Measurements from ENCODE around the gene BRD4.

BRD4 gene

GRCh38 chr19:15332311-15332996 lies at the start of gene BRD4:
Gene BRD4 (minus strand): TSS chr19:15332539. CDS start chr19:15273099, 59,440 bp downstream.
- peaks cover 16% of the 10 kb centered on the region for H3K36me3 ChIP-seq
- H3K4me3 ChIP-seq (ENCODE audit: low read depth, low read length) = peak within 1 kb of the TSS; percentile 76
- no peaks in the 10 kb centered on the region for H3K27me3 ChIP-seq (ENCODE audit: insufficient read depth, low read depth, severe bottlenecking)
- DNase-seq = peak; percentile 67
- H3K27ac ChIP-seq = peak within 1 kb of the TSS; percentile 89
- TF ChIP-seq CTCF (IDR thresholded peaks at IDR 0.05; ENCODE audit: low read depth, low read length) = no peak
- H3K9me3 ChIP-seq (ENCODE audit: severe bottlenecking) = no peaks in the 10 kb centered on the region

GRCh38 chr19:15381864-15382263 lies 49.5 kb upstream of the BRD4 start:
- Histone ChIP-seq H3K4me3 (ENCODE audit: low read depth, low read length) (no peak overlapping the region), H3K27me3 (ENCODE audit: insufficient read depth, low read depth, severe bottlenecking) (no peaks in the 10 kb centered on the region), H3K9me3 (ENCODE audit: severe bottlenecking) (no peaks in the 10 kb centered on the region), H3K36me3 (peaks cover 28% of the 10 kb centered on the region), H3K27ac (no peak overlapping the region)
- DNase-seq = no peak
- TF ChIP-seq CTCF (IDR thresholded peaks at IDR 0.05; ENCODE audit: low read depth, low read length) = no peak

- Histone ChIP-seq H3K27ac (no peak overlapping the region; the same call in 1 of the 2 replicates), H3K36me3 (peaks cover 27% of the 10 kb centered on the region), H3K27me3 (ENCODE audit: insufficient read depth, low read depth, severe bottlenecking) (no peaks in the 10 kb centered on the region), H3K4me3 (ENCODE audit: low read depth, low read length) (no peak overlapping the region), H3K9me3 (ENCODE audit: severe bottlenecking) (no peaks in the 10 kb centered on the region)
- no peak for TF ChIP-seq CTCF (IDR thresholded peaks at IDR 0.05; ENCODE audit: low read depth, low read length)
- no peak for DNase-seq
Observed at GRCh38 chr19:15381429-15381828, 49.1 kb upstream of the BRD4 start.

- Histone ChIP-seq H3K4me3 (ENCODE audit: low read depth, low read length) (peak overlapping the region; percentile 40), H3K9me3 (ENCODE audit: severe bottlenecking) (no peaks in the 10 kb centered on the region), H3K27me3 (ENCODE audit: insufficient read depth, low read depth, severe bottlenecking) (no peaks in the 10 kb centered on the region), H3K36me3 (peaks cover 23% of the 10 kb centered on the region), H3K27ac (peak overlapping the region; percentile 81)
- DNase-seq = peak; percentile 89
- no peak for TF ChIP-seq CTCF (IDR thresholded peaks at IDR 0.05; ENCODE audit: low read depth, low read length)
Observed at GRCh38 chr19:15379999-15380647, 47.8 kb upstream of the BRD4 start.

- H3K27me3 ChIP-seq (ENCODE audit: insufficient read depth, low read depth, severe bottlenecking) = no peaks in the 10 kb centered on the region
- DNase-seq = peak; percentile 98
- no peak for TF ChIP-seq CTCF (IDR thresholded peaks at IDR 0.05; ENCODE audit: low read depth, low read length)
- H3K9me3 ChIP-seq (ENCODE audit: severe bottlenecking) = no peaks in the 10 kb centered on the region
- H3K4me3 ChIP-seq (ENCODE audit: low read depth, low read length) = peak within 1 kb of the TSS; percentile 87
- peak within 1 kb of the TSS; percentile 98 for H3K27ac ChIP-seq
- peaks cover 26% of the 10 kb centered on the region for H3K36me3 ChIP-seq
Observed at GRCh38 chr19:15379083-15379998, 47.0 kb upstream of the BRD4 start, which contains the start of gene AKAP8. Gene AKAP8 (minus strand): TSS chr19:15379787. CDS start chr19:15379731, 56 bp downstream.

Measured in WERI-Rb-1 (cell line).